H1 (cell line): ENCODE results near the gene MAGEA8. TPM values are rescaled to one million over a fixed set of nuclear protein-coding genes. Genes with fewer than 3 reads are reported as not detected.

Experiments used
- CTCF ChIA-PET: fragments of 300-600 bp; sonication (Branson Sonifier 250); formaldehyde crosslinking; loops from one replicate; lab custom pipeline; 2021; ENCODE audit not compliant: partially characterized antibody; lab: Charles Lee
- POLR2A ChIA-PET: fragments of 300-600 bp; sonication (Branson Sonifier 250); formaldehyde crosslinking; loops from one replicate; lab custom pipeline; 2021; ENCODE audit warnings: inconsistent platforms; ENCODE audit not compliant: partially characterized antibody; lab: Charles Lee
- DNase-seq, 2 experiments: peaks; one replicate each; pipeline versions ENCODE4 v3.0.0 to v3.0.0-alpha.2; 2010 to 2022; ENCODE audit warnings: low spot score in 2 of 2, low read depth in 1 of 2, mixed read lengths in 1 of 2
- FAIRE-seq: peaks from 2 replicates; lab custom pipeline; 2011; peaks lifted over from hg19 to GRCh38; lab: Jason Lieb, UNC
- H2AFZ ChIP-seq: 2 replicates; pipeline ENCODE4 v1.8.1; 2012; ENCODE audit warnings: low read length, inconsistent platforms
- H2AK5ac ChIP-seq: 2 replicates; pipeline ENCODE4 v1.6.1; 2013; ENCODE audit warnings: low read depth, low read length
- H2BK120ac ChIP-seq: replicated peaks from 2 replicates; pipeline ENCODE3; 2013; ENCODE audit warnings: low read depth, low read length, inconsistent platforms
- H2BK12ac ChIP-seq: 2 replicates; pipeline ENCODE4 v1.6.1; 2013; ENCODE audit warnings: low read depth, low read length
- H2BK15ac ChIP-seq: 2 replicates; pipeline ENCODE4 v1.6.1; 2013; ENCODE audit warnings: low read length
- H2BK20ac ChIP-seq: 2 replicates; pipeline ENCODE4 v1.6.1; 2013; ENCODE audit warnings: low read length
- H2BK5ac ChIP-seq: 2 replicates; pipeline ENCODE4 v1.6.1; 2013; ENCODE audit warnings: low read depth, low read length
- H3K14ac ChIP-seq: 2 replicates; pipeline ENCODE4 v1.6.1; 2013; ENCODE audit warnings: inconsistent platforms; ENCODE audit not compliant: insufficient read length
- H3K18ac ChIP-seq: 2 replicates; pipeline ENCODE4 v1.6.1; 2013; ENCODE audit warnings: low read length; ENCODE audit errors: extremely low read depth
- H3K23ac ChIP-seq: 2 replicates; pipeline ENCODE4 v1.6.1; 2013; ENCODE audit warnings: inconsistent platforms; ENCODE audit not compliant: insufficient read length
- H3K23me2 ChIP-seq: 2 replicates; pipeline ENCODE4 v1.6.1; 2013; ENCODE audit warnings: low read depth, low read length
- H3K27ac ChIP-seq: 2 replicates; pipeline ENCODE4 v1.6.1; 2011; ENCODE audit warnings: low read depth, low read length, inconsistent platforms
- H3K27me3 ChIP-seq, 4 experiments: replicated peaks in 1 of 4; 1 replicate in 1 of 4; 2 replicates in 3 of 4; pipeline versions ENCODE4 v1.6.1 to v1.8.1; 2011 to 2013; ENCODE audit warnings: low read length in 3 of 4, mild to moderate bottlenecking in 3 of 4, inconsistent platforms in 2 of 4, mixed read lengths in 2 of 4, moderate library complexity in 1 of 4; ENCODE audit not compliant: control insufficient read depth in 3 of 4, insufficient read depth in 3 of 4; ENCODE audit errors: extremely low read depth in 1 of 4
- H3K36me3 ChIP-seq, 4 experiments: 2 replicates each; pipeline versions ENCODE4 v1.6.1 to v1.8.1; 2011 to 2013; ENCODE audit warnings: mild to moderate bottlenecking in 4 of 4, low read length in 3 of 4, moderate library complexity in 2 of 4, control low read depth in 1 of 4, inconsistent platforms in 1 of 4; ENCODE audit not compliant: insufficient read depth in 4 of 4, control insufficient read depth in 2 of 4
- H3K4ac ChIP-seq: replicated peaks from 2 replicates; pipeline ENCODE3; 2013; ENCODE audit warnings: low read length, low read depth, mixed read lengths, inconsistent platforms; ENCODE audit not compliant: insufficient read length
- H3K4me1 ChIP-seq, 4 experiments: replicated peaks in 1 of 4; 1 replicate in 1 of 4; 2 replicates in 3 of 4; pipeline versions ENCODE4 v1.6.1 to v1.8.1; 2011 to 2013; ENCODE audit warnings: low read length in 3 of 4, inconsistent platforms in 2 of 4, mixed read lengths in 1 of 4; ENCODE audit not compliant: insufficient read depth in 4 of 4, control insufficient read depth in 3 of 4
- H3K4me2 ChIP-seq, 2 experiments: 2 replicates each; pipeline versions ENCODE4 v1.6.1 to v1.8.1; 2011 to 2013; ENCODE audit warnings: low read depth in 2 of 2, low read length in 2 of 2, control low read depth in 1 of 2, inconsistent platforms in 1 of 2, mild to moderate bottlenecking in 1 of 2; ENCODE audit not compliant: insufficient read depth in 1 of 2
- H3K4me3 ChIP-seq, 4 experiments: fragments of 200-600, 300-600 bp in 1 of 4; sonication (generic), shearing (Covaris generic), sonication (Bioruptor Twin) in 1 of 4; 2 replicates each; pipeline versions ENCODE4 v1.5.1 to v1.8.1; 2011 to 2016; ENCODE audit warnings: low read length in 4 of 4, low read depth in 3 of 4, control low read depth in 2 of 4, inconsistent platforms in 2 of 4, mild to moderate bottlenecking in 2 of 4, mixed read lengths in 1 of 4, moderate library complexity in 1 of 4; ENCODE audit not compliant: insufficient read depth in 2 of 4; ENCODE audit errors: extremely low read depth in 1 of 4
- H3K56ac ChIP-seq: replicated peaks from 2 replicates; pipeline ENCODE3; 2013; ENCODE audit warnings: low read depth, mild to moderate bottlenecking, mixed read lengths, low read length, inconsistent platforms; ENCODE audit not compliant: insufficient read length
- H3K79me1 ChIP-seq: 2 replicates; pipeline ENCODE4 v1.6.1; 2013; ENCODE audit warnings: low read depth, low read length, control low read depth
- H3K79me2 ChIP-seq, 2 experiments: 2 replicates each; pipeline versions ENCODE4 v1.6.1 to v1.8.1; 2012 to 2013; ENCODE audit warnings: low read length in 2 of 2, mild to moderate bottlenecking in 2 of 2, inconsistent platforms in 1 of 2; ENCODE audit not compliant: insufficient read depth in 2 of 2, control insufficient read depth in 1 of 2
- H3K9ac ChIP-seq, 4 experiments: replicated peaks in 1 of 4; 1 replicate in 1 of 4; 2 replicates in 3 of 4; pipeline versions ENCODE4 v1.6.1 to v1.8.1; 2011 to 2013; ENCODE audit warnings: low read depth in 3 of 4, low read length in 3 of 4, control low read depth in 2 of 4, mild to moderate bottlenecking in 2 of 4, moderate library complexity in 2 of 4, inconsistent platforms in 1 of 4; ENCODE audit errors: extremely low read depth in 1 of 4
- H3K9me3 ChIP-seq, 2 experiments: 2 replicates each; pipeline versions ENCODE4 v1.6.1 to v1.8.1; 2012 to 2013; ENCODE audit warnings: mild to moderate bottlenecking in 2 of 2, moderate library complexity in 2 of 2, control low read depth in 1 of 2, inconsistent platforms in 1 of 2, low read depth in 1 of 2, low read length in 1 of 2, mixed read lengths in 1 of 2; ENCODE audit not compliant: insufficient read depth in 2 of 2
- H4K20me1 ChIP-seq, 2 experiments: replicated peaks in 1 of 2; 2 replicates each; pipeline versions ENCODE3 to v1.8.1; 2011 to 2013; ENCODE audit warnings: inconsistent platforms in 2 of 2, low read length in 2 of 2, mild to moderate bottlenecking in 1 of 2; ENCODE audit not compliant: insufficient read depth in 2 of 2, control insufficient read depth in 1 of 2
- H4K5ac ChIP-seq: 2 replicates; pipeline ENCODE4 v1.6.1; 2013; ENCODE audit warnings: low read length, low read depth, mixed read lengths, inconsistent platforms; ENCODE audit not compliant: insufficient read length
- H4K8ac ChIP-seq: 2 replicates; pipeline ENCODE4 v1.8.0; 2013; ENCODE audit warnings: mild to moderate bottlenecking, moderate library complexity, low read length, inconsistent platforms; ENCODE audit not compliant: insufficient read depth; ENCODE audit errors: extremely low read depth
- H4K91ac ChIP-seq: replicated peaks from 2 replicates; pipeline ENCODE3; 2013; ENCODE audit warnings: low read length, mixed read lengths, inconsistent platforms; ENCODE audit not compliant: insufficient read length
- CBX8 ChIP-seq: fragments of 300-800, 300-1000 bp; sonication (generic); IDR thresholded peaks from 2 replicates; pipeline ENCODE4 v1.7.1; 2016; ENCODE audit warnings: low read depth, low read length, borderline replicate concordance
- CTBP2 ChIP-seq: IDR thresholded peaks from 2 replicates; pipeline ENCODE4 v1.7.0; 2011; ENCODE audit warnings: borderline replicate concordance, mild to moderate bottlenecking, moderate library complexity, mixed read lengths, low read length; ENCODE audit not compliant: insufficient read depth, insufficient read length
- E2F6 ChIP-seq: IDR thresholded peaks from 2 replicates; pipeline ENCODE4 v1.6.1; 2012; ENCODE audit warnings: inconsistent platforms
- GTF2F1 ChIP-seq: IDR thresholded peaks from 2 replicates; pipeline ENCODE4 v1.6.1; 2012; ENCODE audit warnings: low read depth, low read length, improper control_type of control experiment, borderline replicate concordance
- POLR2A ChIP-seq, 2 experiments: IDR thresholded peaks; 1 replicate in 1 of 2; 2 replicates in 1 of 2; pipeline ENCODE4 v1.6.1; 2011; ENCODE audit warnings: low read depth in 2 of 2, low read length in 2 of 2, mild to moderate bottlenecking in 2 of 2; ENCODE audit errors: control extremely low read depth in 1 of 2
- POU5F1 ChIP-seq: IDR thresholded peaks from 2 replicates; pipeline ENCODE4 v1.6.1; 2011; ENCODE audit warnings: low read depth, mild to moderate bottlenecking, low read length, moderate library complexity
- SIN3A ChIP-seq, 2 experiments: IDR thresholded peaks in 1 of 2; conservative IDR thresholded peaks in 1 of 2; 2 replicates each; pipeline ENCODE4 v1.6.1; 2011 to 2012; ENCODE audit warnings: low read length in 2 of 2, improper control_type of control experiment in 1 of 2, low read depth in 1 of 2, mild to moderate bottlenecking in 1 of 2
- SP1 ChIP-seq: IDR thresholded peaks from 2 replicates; pipeline ENCODE4 v1.6.1; 2011; ENCODE audit warnings: low read depth, low read length
- SP2 ChIP-seq: IDR thresholded peaks from 2 replicates; pipeline ENCODE4 v1.6.1; 2012; ENCODE audit warnings: mild to moderate bottlenecking, low read length, inconsistent platforms
- SP4 ChIP-seq: IDR thresholded peaks from 2 replicates; pipeline ENCODE4 v1.6.1; 2012; ENCODE audit warnings: low read length, inconsistent platforms
- SRF ChIP-seq: IDR thresholded peaks from 2 replicates; pipeline ENCODE4 v1.6.1; 2011; ENCODE audit warnings: mild to moderate bottlenecking, low read depth, low read length, moderate library complexity
- TAF7 ChIP-seq: optimal IDR thresholded peaks from 2 replicates; pipeline ENCODE3; 2011; ENCODE audit warnings: low read depth, mild to moderate bottlenecking, inconsistent platforms, low read length, moderate library complexity, borderline replicate concordance
- TBP ChIP-seq: IDR thresholded peaks from 2 replicates; pipeline ENCODE4 v1.6.1; 2011; ENCODE audit warnings: low read depth, low read length, improper control_type of control experiment
- polyA plus RNA-seq, 7 experiments: library from polyadenylated mRNA; depleted of rRNA in 3 of 7; stranded (reverse) in 5 of 7; unstranded in 2 of 7; fragments of >200 nt in 5 of 7; fragments of 200-250 nt in 2 of 7; gene quantifications; 1 replicate in 5 of 7; 2 replicates in 1 of 7; 4 replicates in 1 of 7; pipeline versions ENCODE4 v1.2.1 to v1.2.3, GENCODE V29; 2011 to 2013; ENCODE audit warnings: missing spikeins in 2 of 7, mixed read lengths in 2 of 7
- total RNA-seq: library from RNA; stranded (reverse); fragmentation: NEBNext Ultra II Directional; extraction: Animal tissue kit (Norgen Biotek cat#: 25700); gene quantifications from 2 replicates; pipeline ENCODE4 v1.2.1, GENCODE V29; 2021

MAGEA8 gene
- total and polyA plus RNA-seq, 2 of the 8 experiments (the other 6 are each of a cell fraction or from before 2014, with no cell fraction given), result not detected

- no peak overlapping the region for H3K9ac ChIP-seq
- H3K23ac ChIP-seq, result no peak overlapping the region
- H3K4me2 ChIP-seq, result no peak overlapping the region
- no peaks in the 10 kb centered on the region for H4K20me1 ChIP-seq
- H3K9me3 ChIP-seq, result no peaks in the 10 kb centered on the region
- H3K4ac ChIP-seq, result no peak overlapping the region
- H3K79me2 ChIP-seq, result no peaks in the 10 kb centered on the region
- no peak overlapping the region for H3K18ac ChIP-seq
- no peak overlapping the region for H3K4me3 ChIP-seq
- H3K56ac ChIP-seq, result no peak overlapping the region
- DNase-seq (no peak), FAIRE-seq (no peak)
- no peaks in the 10 kb centered on the region for H3K27me3 ChIP-seq
- no peak overlapping the region for H2BK20ac ChIP-seq
- ChIA-PET POLR2A (no interaction called here), CTCF (no interaction called here)
- H2AK5ac ChIP-seq, result no peak overlapping the region
- no peak overlapping the region for H2BK15ac ChIP-seq
- H3K79me1 ChIP-seq, result no peaks in the 10 kb centered on the region
- no peak overlapping the region for H2AFZ ChIP-seq
- H2BK12ac ChIP-seq, result no peak overlapping the region
- no peak overlapping the region for H2BK120ac ChIP-seq
- H4K8ac ChIP-seq, result no peak overlapping the region
- no peak overlapping the region for H4K91ac ChIP-seq
- TF ChIP-seq SP1 (no peak), TBP (no peak), GTF2F1 (no peak), CBX8 (no peak), SRF (no peak), SP2 (no peak), E2F6 (no peak), CTBP2 (no peak), SP4 (no peak), POU5F1 (no peak), SIN3A (conservative IDR thresholded peaks at IDR 0.05 in 1 of 2, IDR thresholded peaks at IDR 0.05 in 1 of 2; ENCODE audit: low read depth in 1 of 2, low read length in 2 of 2) (no peak), TAF7 (no peak), POLR2A (IDR thresholded peaks at IDR 0.05; ENCODE audit: control extremely low read depth in 1 of 2, low read depth in 2 of 2, low read length in 2 of 2) (no peak)
- no peak overlapping the region for H4K5ac ChIP-seq
- no peaks in the 10 kb centered on the region for H3K23me2 ChIP-seq
- H3K4me1 ChIP-seq, result no peaks in the 10 kb centered on the region
- H3K27ac ChIP-seq, result no peak overlapping the region
- no peak overlapping the region for H3K14ac ChIP-seq
- H3K36me3 ChIP-seq, result no peaks in the 10 kb centered on the region
- H2BK5ac ChIP-seq, result no peak overlapping the region
Observed at GRCh38 chrX:149908727-149909126, 27.7 kb downstream of the MAGEA8 start.
